LoVo (cell line): ENCODE results near the gene PLPP1.
A peak's percentile ranks its signal among the peaks of the same experiment; 100 is the strongest.

Experiments
- DNase-seq: peaks from one replicate; pipeline ENCODE4 v3.0.0-alpha.2; 2016; ENCODE audit warnings: low spot score

PLPP1 gene

GRCh38 chr5:55534436-55535198 is at the start of gene PLPP1:
Gene PLPP1 (minus strand): TSS chr5:55534964. CDS start chr5:55534629, 335 bp downstream.
- peak; percentile 89 for DNase-seq

GRCh38 chr5:55583578-55583977 is 48.8 kb upstream of the PLPP1 start:
- no peak for DNase-seq

- no peak for DNase-seq
Observed at GRCh38 chr5:55582256-55582655, 47.5 kb upstream of the PLPP1 start.

GRCh38 chr5:55580042-55580441 is 45.3 kb upstream of the PLPP1 start:
- no peak for DNase-seq

GRCh38 chr5:55578771-55579170 is 44.0 kb upstream of the PLPP1 start:
- DNase-seq, result no peak

- no peak for DNase-seq
Observed at GRCh38 chr5:55577353-55578060, 42.7 kb upstream of the PLPP1 start.

GRCh38 chr5:55576661-55577060 is 41.9 kb upstream of the PLPP1 start:
- no peak for DNase-seq

GRCh38 chr5:55575815-55576583 is 41.2 kb upstream of the PLPP1 start:
- no peak for DNase-seq

- no peak for DNase-seq
Observed at GRCh38 chr5:55572600-55572999, 37.8 kb upstream of the PLPP1 start.

- no peak for DNase-seq
Observed at GRCh38 chr5:55572020-55572419, 37.3 kb upstream of the PLPP1 start.

GRCh38 chr5:55570570-55570969 is 35.8 kb upstream of the PLPP1 start:
- no peak for DNase-seq

GRCh38 chr5:55570026-55570425 is 35.3 kb upstream of the PLPP1 start:
- no peak for DNase-seq

GRCh38 chr5:55569513-55569865 is 34.7 kb upstream of the PLPP1 start:
- no peak for DNase-seq

GRCh38 chr5:55568654-55569512 is 34.1 kb upstream of the PLPP1 start:
- DNase-seq, result no peak

GRCh38 chr5:55564721-55565120 is 30.0 kb upstream of the PLPP1 start:
- no peak for DNase-seq

- no peak for DNase-seq
Observed at GRCh38 chr5:55558484-55558883, 23.7 kb upstream of the PLPP1 start.

GRCh38 chr5:55557123-55557522 is 22.4 kb upstream of the PLPP1 start:
- DNase-seq, result no peak

GRCh38 chr5:55554585-55555202 is 19.9 kb upstream of the PLPP1 start:
- no peak for DNase-seq

- DNase-seq, result no peak
Observed at GRCh38 chr5:55551904-55552303, 17.1 kb upstream of the PLPP1 start.

- DNase-seq, result no peak
Observed at GRCh38 chr5:55551358-55551757, 16.6 kb upstream of the PLPP1 start.

- no peak for DNase-seq
Observed at GRCh38 chr5:55547781-55548180, 13.0 kb upstream of the PLPP1 start.
